ENCODE data around the gene LOXL3. TPM values are rescaled to one million over a fixed set of nuclear protein-coding genes. Genes with fewer than 3 reads are reported as not detected.
"Not testable (repeated sequence)": the region's sequence is repeated elsewhere in the genome, so short reads cannot be mapped to it uniquely, and the experiment has no call there.

The LOXL3 gene
- total RNA-seq, 1 experiment from 2014 or later, result 29.0 TPM

GRCh38 chr2:74486141-74486540, 67.6 kb downstream of the LOXL3 start:
- Histone ChIP-seq H4K5ac (ENCODE audit: insufficient read length, low read depth, low read length) (no peak overlapping the region), H3K79me2 (ENCODE audit: insufficient read depth, low read length) (no peaks in the 10 kb centered on the region), H3T11ph (ENCODE audit: low read length) (no peak overlapping the region), H4K20me1 (ENCODE audit: control insufficient read depth, insufficient read depth, insufficient read length) (no peaks in the 10 kb centered on the region), H3K9me3 (ENCODE audit: control insufficient read depth, low read depth, low read length) (no peaks in the 10 kb centered on the region), H2BK5ac (ENCODE audit: insufficient read length, low read length) (no peak overlapping the region), H3K4ac (ENCODE audit: low read depth, low read length) (no peak overlapping the region), H3K18ac (ENCODE audit: insufficient read length, low read depth, low read length) (no peak overlapping the region), H3K23ac (ENCODE audit: insufficient read length, low read depth, low read length) (no peak overlapping the region), H4K8ac (replicated peaks; ENCODE audit: insufficient read length, low read depth, low read length) (no peak overlapping the region), H3K56ac (ENCODE audit: insufficient read length, low read depth, low read length) (no peak overlapping the region), H3K79me1 (ENCODE audit: insufficient read depth, low read depth, low read length, poor library complexity, severe bottlenecking) (no peaks in the 10 kb centered on the region), H3K9ac (ENCODE audit: extremely low read depth, insufficient read length, low read length) (no peak overlapping the region), H3K4me1 (ENCODE audit: insufficient read depth, low read length) (no peaks in the 10 kb centered on the region), H4K91ac (ENCODE audit: insufficient read length, low read depth, low read length) (no peak overlapping the region), H3K23me2 (ENCODE audit: insufficient read length, low read depth, low read length, poor library complexity, severe bottlenecking) (peaks cover 8% of the 10 kb centered on the region), H2AFZ (ENCODE audit: low read length) (no peak overlapping the region), H2BK15ac (ENCODE audit: low read depth, low read length) (no peak overlapping the region), H2BK120ac (ENCODE audit: low read depth, low read length, poor library complexity, severe bottlenecking) (no peak overlapping the region), H3K4me2 (ENCODE audit: insufficient read depth, insufficient read length, low read length) (no peak overlapping the region), H2AK5ac (ENCODE audit: insufficient read length, low read length) (no peak overlapping the region), H3K27ac (ENCODE audit: insufficient read length, low read depth, low read length) (no peak overlapping the region), H2BK12ac (ENCODE audit: insufficient read length, low read depth, low read length) (no peak overlapping the region), H3K14ac (ENCODE audit: insufficient read depth, low read length) (no peak overlapping the region), H3K27me3 (ENCODE audit: insufficient read depth, low read length) (no peaks in the 10 kb centered on the region), H2BK20ac (ENCODE audit: low read depth, low read length, poor library complexity, severe bottlenecking) (no peak overlapping the region)
- Mint-ChIP-seq H3K4me3 (no peak overlapping the region), H3K4me1 (peaks cover 5 to 9% of the 10 kb centered on the region in 2 experiments), H3K27ac (no peak overlapping the region), H3K9me3 (no peaks in the 10 kb centered on the region), H3K36me3 (ENCODE audit: insufficient read depth in 1 of 3, low read depth in 3 of 3) (peaks cover 14 to 41% (median 34%) of the 10 kb centered on the region in 3 experiments), H3K27me3 (ENCODE audit: low read depth) (no peaks in the 10 kb centered on the region)
- no CpG with 5 or more reads among the region's 2 CpGs for WGBS (ENCODE audit: extremely low coverage, insufficient read length, low lambda C conversion rate)
- no peak for TF ChIP-seq CTCF (conservative IDR thresholded peaks at IDR 0.05)
- no peak for DNase-seq

DNA sequence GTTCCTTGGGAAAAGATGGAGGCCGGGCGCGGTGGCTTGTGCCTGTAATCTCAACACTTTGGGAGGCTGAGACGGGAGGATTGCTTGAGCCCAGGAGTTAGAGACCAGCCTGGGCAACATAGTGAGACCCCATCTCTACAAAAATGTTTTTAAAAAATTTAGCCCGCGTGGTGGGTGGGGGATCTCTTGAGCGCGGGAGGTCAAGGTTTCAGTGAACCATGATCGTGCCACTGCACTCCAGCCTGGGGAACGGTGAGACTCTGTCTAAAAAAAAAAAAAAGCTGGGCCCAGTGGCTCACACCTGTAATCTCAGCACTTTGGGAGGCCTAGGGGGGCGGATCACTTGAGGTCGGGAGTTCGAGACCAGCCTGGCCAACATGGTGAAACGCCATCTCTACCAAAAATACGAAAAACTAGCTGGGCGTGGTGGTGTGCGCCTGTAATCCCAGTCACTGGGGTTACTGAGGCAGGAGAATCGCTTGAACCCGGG, 70.0 kb downstream of the LOXL3 start:
- H3K9me3 ChIP-seq (ENCODE audit: control insufficient read depth, low read depth, low read length); H2BK15ac ChIP-seq (ENCODE audit: low read depth, low read length); H2AK5ac ChIP-seq (ENCODE audit: insufficient read length, low read length); H3K4me1 ChIP-seq (ENCODE audit: insufficient read depth, low read length); H3K18ac ChIP-seq (ENCODE audit: insufficient read length, low read depth, low read length); H3K27me3 ChIP-seq (ENCODE audit: insufficient read depth, low read length); H3K23ac ChIP-seq (ENCODE audit: insufficient read length, low read depth, low read length); H2AFZ ChIP-seq (ENCODE audit: low read length); H2BK120ac ChIP-seq (ENCODE audit: low read depth, low read length, poor library complexity, severe bottlenecking); H3K56ac ChIP-seq (ENCODE audit: insufficient read length, low read depth, low read length); H4K8ac ChIP-seq (replicated peaks; ENCODE audit: insufficient read length, low read depth, low read length); H3K23me2 ChIP-seq (ENCODE audit: insufficient read length, low read depth, low read length, poor library complexity, severe bottlenecking); H3K79me1 ChIP-seq (ENCODE audit: insufficient read depth, low read depth, low read length, poor library complexity, severe bottlenecking); H3K27me3 Mint-ChIP-seq (ENCODE audit: low read depth); H3K27ac ChIP-seq (ENCODE audit: insufficient read length, low read depth, low read length); H4K20me1 ChIP-seq (ENCODE audit: control insufficient read depth, insufficient read depth, insufficient read length); H3K14ac ChIP-seq (ENCODE audit: insufficient read depth, low read length); H3K4ac ChIP-seq (ENCODE audit: low read depth, low read length); H4K91ac ChIP-seq (ENCODE audit: insufficient read length, low read depth, low read length); H2BK12ac ChIP-seq (ENCODE audit: insufficient read length, low read depth, low read length); H3K79me2 ChIP-seq (ENCODE audit: insufficient read depth, low read length); H2BK5ac ChIP-seq (ENCODE audit: insufficient read length, low read length); H3K9me3 Mint-ChIP-seq; H2BK20ac ChIP-seq (ENCODE audit: low read depth, low read length, poor library complexity, severe bottlenecking); DNase-seq; H4K5ac ChIP-seq (ENCODE audit: insufficient read length, low read depth, low read length); H3T11ph ChIP-seq (ENCODE audit: low read length): not testable (repeated sequence)
- Mint-ChIP-seq H3K27ac (peak overlapping the region in 2 of 3 experiments; percentile 99; a peak in 4 of 7 replicates), H3K4me3 (peak overlapping the region; percentile 100), H3K36me3 (ENCODE audit: insufficient read depth in 1 of 3, low read depth in 3 of 3) (peaks cover 4 to 46% (median 35%) of the 10 kb centered on the region in 3 experiments), H3K4me1 (peaks cover 9 to 13% of the 10 kb centered on the region in 2 experiments)
- WGBS (ENCODE audit: extremely low coverage, insufficient read length, low lambda C conversion rate), result no CpG with 5 or more reads among the region's 19 CpGs
- H3K9ac ChIP-seq (ENCODE audit: extremely low read depth, insufficient read length, low read length), result peak overlapping the region; percentile 30
- H3K4me2 ChIP-seq (ENCODE audit: insufficient read depth, insufficient read length, low read length), result peak overlapping the region; percentile 81

All from H9 (cell line).